HG03025 (cell line): ENCODE measurements around the gene STK25.
"Not testable (repeated sequence)": the region's sequence is repeated elsewhere in the genome, so short reads cannot be mapped to it uniquely, and the experiment has no call there.

Experiments used
- ATAC-seq: cut with Tn5 transposase; IDR thresholded peaks from one replicate; pipeline ENCODE4 v1.9.1; 2021; ENCODE audit warnings: mild to moderate bottlenecking, moderate library complexity; ENCODE audit not compliant: unreplicated experiment, low FRiP score

The STK25 gene

DNA sequence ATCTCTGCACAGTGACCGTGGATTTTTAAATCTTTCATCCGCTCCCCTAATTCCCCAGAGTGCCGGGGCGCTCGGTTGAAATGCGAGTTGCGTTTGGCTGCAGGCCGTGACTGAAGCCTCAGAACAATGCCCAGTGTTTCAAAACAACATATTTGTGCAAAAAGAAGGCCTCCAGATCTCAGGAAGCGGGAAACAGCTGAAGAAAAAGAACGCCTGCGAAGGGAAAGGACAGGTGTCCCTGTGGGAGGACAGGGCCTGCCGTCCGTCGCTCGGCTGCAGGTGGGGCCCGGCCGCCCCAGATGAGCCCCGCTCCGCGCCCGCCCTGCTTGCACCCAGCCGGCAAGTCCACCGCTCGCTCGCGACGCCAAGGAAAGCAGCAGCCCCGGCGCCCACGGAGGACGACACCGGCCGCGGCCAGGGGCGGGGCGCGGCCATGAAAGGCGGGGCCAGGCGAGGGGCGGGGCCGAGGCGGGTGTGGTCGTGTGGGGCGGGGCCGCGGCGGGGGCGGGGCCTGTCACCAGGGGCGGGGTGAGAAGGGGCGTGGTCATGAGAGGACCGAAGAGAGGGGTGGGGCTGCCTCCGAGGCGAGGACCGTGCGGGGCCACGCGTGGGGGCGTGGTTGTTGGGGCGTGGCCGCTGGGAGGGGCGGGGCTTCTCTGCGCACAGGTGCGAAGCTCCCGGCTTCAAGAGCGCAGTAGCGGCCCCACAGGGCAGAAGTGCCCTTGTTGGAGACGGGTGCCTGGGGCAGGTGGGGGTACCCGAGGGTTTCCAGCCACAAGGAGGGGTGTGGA is 32.6 kb upstream of the STK25 start:
- no peak for ATAC-seq

GRCh38 chr2:241540401-241540770 is 32.0 kb upstream of the STK25 start:
- no peak for ATAC-seq

- no peak for ATAC-seq
Observed at GRCh38 chr2:241539616-241540374, 31.4 kb upstream of the STK25 start.

DNA sequence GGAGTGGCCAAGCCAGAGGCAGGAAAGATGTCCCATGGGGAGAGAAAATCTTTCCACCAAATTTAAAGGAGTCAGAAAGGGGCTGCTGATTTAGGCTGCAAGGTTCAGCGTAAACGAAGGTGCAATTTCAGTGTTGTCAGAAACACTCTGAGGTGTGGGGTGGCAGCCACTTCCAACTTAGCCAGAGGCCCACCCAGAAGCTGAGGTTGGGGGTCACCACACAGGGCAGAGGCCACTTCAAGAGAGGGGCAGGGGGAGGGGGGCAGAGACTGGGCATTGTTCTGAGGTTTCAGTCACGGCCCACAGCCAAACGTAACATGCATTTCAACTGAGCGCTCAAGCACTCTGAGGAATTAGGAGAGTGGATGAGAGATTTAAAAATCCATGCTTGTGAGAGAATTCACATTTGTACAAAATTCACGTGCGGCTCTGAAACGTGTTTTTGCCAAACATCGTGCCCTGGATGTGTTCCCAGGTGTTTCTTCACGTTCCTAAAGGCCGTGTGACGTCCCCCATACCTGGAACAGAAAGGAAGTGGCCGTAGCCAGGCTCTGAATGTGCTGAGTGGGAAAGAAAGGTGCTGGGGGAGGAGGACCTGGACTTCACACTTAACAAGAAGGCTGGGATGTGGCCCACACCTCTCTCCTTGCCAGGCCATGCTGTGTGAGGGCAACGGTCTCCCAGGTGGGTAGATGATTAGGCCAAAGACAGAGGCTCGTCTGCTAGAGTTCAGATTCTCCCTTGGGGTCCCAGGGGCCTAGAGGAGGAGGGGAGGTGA is 30.6 kb upstream of the STK25 start:
- no peak for ATAC-seq

DNA sequence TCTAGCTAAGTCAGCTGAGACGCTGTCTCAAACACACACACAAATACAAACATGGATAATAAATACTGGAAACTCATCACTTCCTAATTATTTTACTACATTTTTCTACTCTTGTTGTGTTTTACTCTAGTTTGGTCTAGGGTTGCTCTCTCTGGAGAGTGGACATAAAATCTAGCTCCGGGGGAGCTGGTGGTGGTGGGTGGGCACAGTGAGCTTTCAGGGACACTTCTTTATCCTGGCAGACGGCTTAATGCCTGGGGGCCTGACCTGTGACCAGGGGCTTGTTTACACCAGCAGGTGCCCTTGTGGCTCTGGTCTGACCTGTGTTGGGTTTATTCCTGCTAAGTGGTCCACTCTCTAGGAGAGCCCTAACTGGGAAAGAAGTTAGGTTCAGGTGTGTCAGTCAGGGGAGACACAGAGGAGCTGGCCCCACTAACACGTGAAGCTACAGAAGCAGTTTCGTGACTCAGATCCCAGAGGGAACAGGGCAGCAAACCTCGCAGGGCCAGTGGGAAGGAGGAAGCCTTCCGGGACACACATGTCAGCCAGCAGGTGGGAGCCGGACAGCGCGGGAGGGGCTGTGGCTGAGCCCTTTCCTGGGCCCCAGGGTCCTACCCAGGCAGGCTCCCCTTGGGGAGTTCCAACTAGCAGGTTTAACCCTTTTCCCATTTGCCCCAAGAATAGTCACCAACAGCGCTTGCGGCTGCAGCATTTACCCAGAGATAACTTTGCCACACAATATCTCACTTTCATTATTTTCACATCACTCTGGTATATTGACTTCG is 27.7 kb upstream of the STK25 start:
- ATAC-seq: no peak

- ATAC-seq: no peak
Observed at GRCh38 chr2:241534701-241535375, 26.5 kb upstream of the STK25 start.

- no peak for ATAC-seq
Observed at GRCh38 chr2:241534293-241534692, 25.9 kb upstream of the STK25 start.

GRCh38 chr2:241532733-241533601 is 24.6 kb upstream of the STK25 start:
- no peak for ATAC-seq

DNA sequence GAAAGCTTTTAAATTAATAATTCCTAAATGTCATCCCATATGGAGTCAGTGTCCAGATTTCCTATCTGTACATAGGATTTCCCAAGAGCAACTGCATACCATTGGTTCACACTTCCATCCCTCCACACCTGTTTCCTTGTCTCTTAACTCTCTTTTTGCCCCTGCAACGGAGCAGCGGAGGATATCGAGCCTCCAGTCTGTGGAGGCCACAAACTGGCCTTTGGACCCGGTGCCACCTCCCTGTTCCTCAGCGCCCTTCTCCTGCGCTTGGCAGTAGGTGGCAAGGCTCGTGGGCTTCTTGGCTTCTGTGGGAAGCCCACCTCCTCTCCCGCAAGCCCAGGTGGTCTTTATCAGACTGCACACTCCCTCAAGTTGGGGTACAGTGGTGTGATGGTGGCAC is 23.8 kb upstream of the STK25 start:
- no peak for ATAC-seq

DNA sequence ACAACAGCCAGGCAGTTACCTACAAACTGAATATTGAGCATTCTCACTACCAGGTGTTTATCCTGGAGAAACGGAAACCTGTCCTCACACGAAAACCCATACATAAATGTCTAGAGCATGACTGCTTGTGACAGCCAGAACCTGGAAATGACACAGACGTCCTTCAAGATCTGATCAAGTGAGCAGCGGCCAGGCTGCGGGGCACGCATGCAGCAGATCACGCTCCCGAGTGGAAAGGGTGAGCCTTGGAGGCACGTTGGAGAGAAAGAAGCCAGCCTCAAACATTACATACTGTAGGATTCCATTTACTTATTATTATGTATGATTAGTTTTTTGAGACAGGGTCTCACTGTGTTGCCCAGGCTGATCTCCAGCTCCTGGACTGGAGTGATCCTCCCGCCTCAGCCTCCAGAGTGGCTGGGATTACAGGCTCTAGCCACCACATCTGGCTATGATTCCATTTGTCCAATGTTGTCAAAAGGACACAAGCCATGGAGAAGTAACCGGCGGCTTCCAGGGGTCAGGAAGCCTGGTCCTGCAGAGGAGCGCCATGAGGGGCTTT is 22.9 kb upstream of the STK25 start:
- ATAC-seq: no peak

DNA sequence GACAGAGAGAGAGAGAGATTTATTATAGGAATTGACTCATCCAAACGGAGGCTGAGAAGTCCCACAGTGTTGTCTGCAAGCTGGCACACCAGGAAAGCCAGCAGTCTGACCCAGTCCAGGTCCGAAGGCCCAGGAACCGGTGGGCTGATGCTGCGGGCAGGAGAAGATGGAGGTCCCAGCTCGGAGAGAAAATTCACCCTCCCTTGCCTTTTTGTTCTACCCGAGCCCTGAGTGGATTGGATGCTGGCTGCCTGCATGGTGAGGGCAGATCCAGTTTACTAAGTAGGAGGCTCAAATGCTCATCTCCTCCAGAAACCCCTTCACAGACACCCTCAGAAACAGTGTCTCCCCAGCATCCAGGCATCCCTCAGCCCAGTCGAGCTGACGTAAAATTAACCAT is 22.2 kb upstream of the STK25 start:
- no peak for ATAC-seq

GRCh38 chr2:241525818-241526780 is 17.7 kb upstream of the STK25 start:
- ATAC-seq: not testable (repeated sequence)

DNA sequence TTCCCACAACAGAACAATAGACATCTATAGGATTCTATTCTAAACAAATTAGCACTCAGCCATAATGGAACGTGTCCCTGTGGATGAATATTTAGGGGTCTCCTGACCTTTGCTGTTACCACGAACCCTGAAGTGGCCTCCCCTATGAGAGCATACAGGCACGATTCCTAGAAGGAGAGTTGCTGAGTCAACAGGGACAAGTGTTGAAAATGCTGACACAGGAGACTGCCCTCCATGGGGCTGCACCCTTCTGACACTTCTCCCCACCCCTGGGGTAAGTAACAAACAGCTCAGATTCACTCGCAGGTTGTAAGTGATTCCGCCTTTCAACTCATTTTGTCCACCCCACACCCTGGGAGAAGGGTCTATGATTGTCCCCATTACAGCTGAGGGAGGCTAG is 14.1 kb upstream of the STK25 start:
- ATAC-seq: no peak

- ATAC-seq: no peak
Observed at GRCh38 chr2:241519669-241520068, 11.3 kb upstream of the STK25 start.

- no peak for ATAC-seq
Observed at GRCh38 chr2:241517297-241517696, 8.9 kb upstream of the STK25 start.

- ATAC-seq: no peak
Observed at GRCh38 chr2:241516520-241516965, 8.2 kb upstream of the STK25 start.

DNA sequence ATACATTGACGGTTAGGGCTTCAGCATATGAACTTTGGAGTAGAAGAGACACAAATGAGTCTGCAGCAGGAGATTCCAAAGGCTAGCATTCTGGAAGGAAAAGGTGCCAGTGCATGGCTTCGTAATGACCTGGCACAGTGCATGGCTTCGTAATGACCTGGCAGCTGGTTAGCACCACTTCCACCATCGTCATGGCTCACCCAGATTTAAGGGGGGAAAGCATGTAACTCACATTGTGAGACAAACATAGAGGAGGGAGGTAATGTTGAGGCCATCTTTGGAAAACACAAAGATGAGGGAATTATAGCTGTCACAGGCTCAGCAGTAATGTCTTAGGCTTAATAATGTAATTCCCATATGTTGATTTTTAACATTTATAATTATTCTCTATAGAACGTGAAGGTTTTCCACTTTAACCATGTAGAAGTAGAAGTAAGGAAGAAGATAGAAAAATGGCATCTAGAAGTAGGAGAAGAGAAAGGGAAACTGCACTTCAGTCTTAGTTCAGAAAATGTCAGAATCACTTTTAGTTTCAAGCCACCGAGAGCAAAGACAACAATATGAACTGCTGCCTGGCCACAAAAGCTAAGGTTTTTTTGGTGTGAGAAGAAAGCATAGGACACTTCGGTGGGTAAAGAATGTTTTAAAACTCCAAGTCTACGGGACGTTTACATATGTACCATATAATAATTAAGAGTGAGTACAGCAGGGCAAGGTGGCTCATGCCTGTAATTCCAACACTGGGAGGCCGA is 6.8 kb upstream of the STK25 start:
- no peak for ATAC-seq
